LNCAP (cell line): ENCODE results near the gene CD2.

Experiments used
- CTCF ChIP-seq: fragments of 450-650 bp; IDR thresholded peaks from 2 replicates; pipeline ENCODE4 v1.5.1; 2017; ENCODE audit warnings: mild to moderate bottlenecking

CD2 gene

GRCh38 chr1:116811321-116811720 is 57.1 kb downstream of the CD2 start:
- no peak for TF ChIP-seq CTCF

- TF ChIP-seq CTCF: no peak
Observed at GRCh38 chr1:116814926-116815723, 60.9 kb downstream of the CD2 start.

DNA sequence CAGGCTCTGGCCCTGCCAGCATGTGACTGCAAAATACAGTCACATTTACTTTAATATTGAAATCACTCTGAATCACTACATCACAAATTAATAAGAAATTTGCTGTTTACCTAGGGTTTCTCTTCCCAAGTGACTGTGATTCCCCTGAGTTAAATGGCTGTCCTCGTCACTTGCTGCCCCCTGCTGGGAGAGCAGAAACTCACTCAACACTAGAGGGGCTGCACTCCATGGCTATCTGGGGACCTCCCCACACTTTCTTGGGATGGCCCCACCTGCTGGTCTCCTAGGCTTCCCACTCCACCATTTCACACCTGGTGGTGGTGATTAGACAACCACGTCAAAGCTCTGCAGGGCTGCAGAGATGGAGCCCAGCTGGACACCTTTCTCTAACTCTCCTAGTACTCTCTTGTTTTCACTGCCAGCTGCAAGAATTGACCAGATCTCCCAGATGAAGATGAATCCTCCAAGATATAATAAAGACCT is 63.4 kb downstream of the CD2 start:
- peak; percentile 89 for TF ChIP-seq CTCF
